ENCODE results near the gene AMFR. TPM values are rescaled to one million over a fixed set of nuclear protein-coding genes. Genes with fewer than 3 reads are reported as not detected.

AMFR gene
- total RNA-seq, 1 experiment from 2014 or later, result 66.3 TPM

DNA sequence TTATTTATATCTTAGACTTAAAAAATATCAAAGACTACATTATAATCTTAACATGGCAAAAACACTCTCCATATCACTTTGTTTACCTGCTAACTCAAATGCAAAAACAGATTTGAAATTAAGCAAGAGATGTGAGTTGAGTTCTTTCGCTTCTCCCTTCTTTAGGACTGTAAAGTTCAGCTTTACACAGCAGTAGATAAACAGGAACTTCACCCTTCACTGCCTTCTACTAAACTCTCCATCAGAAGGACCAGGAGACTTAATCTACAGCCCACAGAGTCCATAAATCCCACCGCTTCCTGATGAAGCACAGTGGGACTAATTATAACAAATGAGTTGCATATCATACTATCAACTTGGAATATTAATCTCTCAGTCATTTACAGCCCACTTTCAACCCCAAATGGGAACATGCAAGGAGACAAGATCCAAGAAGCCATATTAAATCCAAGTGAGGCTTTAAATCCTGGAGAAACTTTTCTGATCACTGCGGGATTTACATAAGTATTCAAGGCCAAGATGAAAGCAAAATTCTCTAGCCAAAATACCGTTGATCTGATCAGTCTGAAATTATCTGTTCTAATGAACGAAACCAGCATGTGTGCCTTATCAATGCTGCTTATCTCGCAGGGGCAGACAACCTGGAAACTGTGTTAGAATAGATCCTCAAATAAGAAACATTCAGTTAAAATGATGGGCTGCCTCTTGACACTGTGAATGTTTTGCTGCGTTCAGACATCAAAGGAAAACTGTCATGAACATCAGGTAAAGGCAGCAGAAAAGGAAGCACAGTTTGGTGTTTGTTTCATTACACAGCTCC, 1.6 kb downstream of the AMFR start:
- H3K4me2 ChIP-seq (ENCODE audit: low read length), result peak overlapping the region; percentile 86
- H3K27me3 ChIP-seq (ENCODE audit: insufficient read depth, low read length), result no peaks in the 10 kb centered on the region
- TF ChIP-seq CTCF (IDR thresholded peaks at IDR 0.05 in 2 of 3, conservative IDR thresholded peaks at IDR 0.05 in 1 of 3; ENCODE audit: borderline replicate concordance in 1 of 3, insufficient read depth in 1 of 3, low read depth in 2 of 3, low read length in 2 of 3) (no peak), TCF7L2 (IDR thresholded peaks at IDR 0.05; ENCODE audit: borderline replicate concordance, extremely low read depth, insufficient read depth, insufficient read length) (peak; percentile 20)
- intact Hi-C loops (cut with micrococcal nuclease), result no loop called here
- H3K36me3 ChIP-seq (ENCODE audit: control insufficient read depth in 1 of 2, insufficient read depth in 2 of 2, low read length in 2 of 2), result no peaks in the 10 kb centered on the region
- peak overlapping the region; percentile 69 to 71 for H3K4me3 ChIP-seq (replicated peaks in 1 of 2; ENCODE audit: low read depth in 1 of 2, low read length in 2 of 2)
- H3K9me3 ChIP-seq (ENCODE audit: control insufficient read depth in 1 of 2, insufficient read depth in 1 of 2, low read depth in 1 of 2, low read length in 2 of 2), result no peaks in the 10 kb centered on the region
- no peak for DNase-seq (ENCODE audit: low read depth, low spot score)
- no peak for ATAC-seq
- TSS peak; percentile 65 for BruUV-seq (replicated peaks)
- ChIA-PET CTCF (no interaction called here), RAD21 (ENCODE audit: low non-redundant PET in 1 of 2, low total read pairs in 2 of 2, uncharacterized antibody in 2 of 2, unreplicated experiment in 2 of 2) (no interaction called here), POLR2A (no interaction called here)
- H2AFZ ChIP-seq (ENCODE audit: low read depth, low read length, poor library complexity, severe bottlenecking), result no peak overlapping the region
- peaks cover 18 to 61% of the 10 kb centered on the region in 2 experiments for H3K4me1 ChIP-seq (ENCODE audit: control insufficient read depth in 1 of 2, insufficient read depth in 2 of 2, low read length in 2 of 2)
- no peaks in the 10 kb centered on the region; the same call in 1 of the 2 replicates for H4K20me1 ChIP-seq (ENCODE audit: insufficient read depth)
- peaks cover 52% of the 10 kb centered on the region for H3K79me2 ChIP-seq (ENCODE audit: insufficient read depth, low read length)
- H3K9ac ChIP-seq (ENCODE audit: low read length), result peak overlapping the region; percentile 81
- H3K27ac ChIP-seq (ENCODE audit: low read depth, low read length), result no peak overlapping the region
- no peaks in the 10 kb centered on the region for H3K9me2 ChIP-seq (ENCODE audit: insufficient read depth)

- Histone ChIP-seq H3K9ac (ENCODE audit: low read length) (no peak overlapping the region), H3K4me3 (replicated peaks in 1 of 2; ENCODE audit: low read depth in 1 of 2, low read length in 2 of 2) (no peak overlapping the region), H2AFZ (ENCODE audit: low read depth, low read length, poor library complexity, severe bottlenecking) (no peak overlapping the region), H3K79me2 (ENCODE audit: insufficient read depth, low read length) (peaks cover 58% of the 10 kb centered on the region), H3K27me3 (ENCODE audit: insufficient read depth, low read length) (no peaks in the 10 kb centered on the region), H3K9me2 (ENCODE audit: insufficient read depth) (no peaks in the 10 kb centered on the region), H4K20me1 (ENCODE audit: insufficient read depth) (no peaks in the 10 kb centered on the region; the same call in 1 of the 2 replicates), H3K4me1 (ENCODE audit: control insufficient read depth in 1 of 2, insufficient read depth in 2 of 2, low read length in 2 of 2) (peaks cover 18 to 61% of the 10 kb centered on the region in 2 experiments), H3K27ac (ENCODE audit: low read depth, low read length) (no peak overlapping the region), H3K9me3 (ENCODE audit: control insufficient read depth in 1 of 2, insufficient read depth in 1 of 2, low read depth in 1 of 2, low read length in 2 of 2) (no peaks in the 10 kb centered on the region), H3K36me3 (ENCODE audit: control insufficient read depth in 1 of 2, insufficient read depth in 2 of 2, low read length in 2 of 2) (no peaks in the 10 kb centered on the region), H3K4me2 (ENCODE audit: low read length) (0 out of 2 replicates have a peak overlapping the region, but pooled peaks have one; percentile 2)
- intact Hi-C loops (cut with micrococcal nuclease), result no loop called here
- ChIA-PET POLR2A (no interaction called here), CTCF (no interaction called here), RAD21 (ENCODE audit: low non-redundant PET in 1 of 2, low total read pairs in 2 of 2, uncharacterized antibody in 2 of 2, unreplicated experiment in 2 of 2) (no interaction called here)
- ATAC-seq, result no peak
- DNase-seq (ENCODE audit: low read depth, low spot score), result no peak
- no TSS peak for BruUV-seq (replicated peaks)
- no peak for TF ChIP-seq SP1 (IDR thresholded peaks at IDR 0.05; ENCODE audit: low read depth)
- no peak for TF ChIP-seq FOSL1 (IDR thresholded peaks at IDR 0.05; ENCODE audit: low read depth)
- no peak for TF ChIP-seq ATF3 (IDR thresholded peaks at IDR 0.05)
- no peak for TF ChIP-seq SRF (IDR thresholded peaks at IDR 0.05; ENCODE audit: low read depth)
Observed at GRCh38 chr16:56422896-56423441, 2.4 kb downstream of the AMFR start.

All from HCT116 (cell line).